Neural cell (in vitro differentiated cells): ENCODE measurements around the gene MTX2. TPM values are rescaled to one million over a fixed set of nuclear protein-coding genes. Genes with fewer than 3 reads are reported as not detected.

Source experiments
- H2AFZ ChIP-seq: fragments of 200-600, 300-800 bp; sonication (generic), shearing (Covaris generic); 2 replicates; pipeline ENCODE4 v1.6.0; 2014; ENCODE audit warnings: low read depth, mild to moderate bottlenecking, antibody characterized with exemption, low read length, moderate library complexity
- H3F3A ChIP-seq: fragments of 200-600 bp; shearing (Covaris generic); 2 replicates; pipeline ENCODE4 v1.6.1; 2016; ENCODE audit warnings: mild to moderate bottlenecking, moderate library complexity, mixed read lengths, antibody characterized with exemption, low read length; ENCODE audit not compliant: insufficient read depth, poor library complexity, severe bottlenecking
- H3K27ac ChIP-seq: fragments of 200-600, 300-800 bp; sonication (generic), shearing (Covaris generic); 2 replicates; pipeline ENCODE4 v1.5.1; 2014; ENCODE audit warnings: mild to moderate bottlenecking, low read length, moderate library complexity
- H3K27me3 ChIP-seq: fragments of 300-800, 200-600 bp; sonication (generic), shearing (Covaris generic); 2 replicates; pipeline ENCODE4 v1.6.0; 2014; ENCODE audit warnings: mild to moderate bottlenecking, low read depth, low read length, moderate library complexity; ENCODE audit not compliant: insufficient read depth
- H3K36me3 ChIP-seq: fragments of 300-800, 200-600 bp; sonication (generic), shearing (Covaris generic); 2 replicates; pipeline ENCODE4 v1.5.1; 2014; ENCODE audit warnings: mild to moderate bottlenecking, antibody characterized with exemption, low read length, moderate library complexity; ENCODE audit not compliant: insufficient read depth
- H3K4me2 ChIP-seq: fragments of 300-800, 200-600 bp; sonication (generic), shearing (Covaris generic); 2 replicates; pipeline ENCODE4 v1.6.0; 2014; ENCODE audit warnings: mild to moderate bottlenecking, low read length
- H3K4me3 ChIP-seq: fragments of 300-800, 200-600 bp; sonication (generic), shearing (Covaris generic); 2 replicates; pipeline ENCODE4 v1.5.1; 2014; ENCODE audit warnings: mild to moderate bottlenecking, low read length, moderate library complexity
- H3K79me2 ChIP-seq: fragments of 200-600 bp; shearing (Covaris generic); replicated peaks from 2 replicates; pipeline ENCODE4 v1.6.0; 2014; ENCODE audit warnings: mild to moderate bottlenecking, low read length, moderate library complexity; ENCODE audit not compliant: insufficient read depth
- H3K9ac ChIP-seq: fragments of 300-800, 200-600 bp; sonication (generic), shearing (Covaris generic); 2 replicates; pipeline ENCODE4 v1.6.1; 2016; ENCODE audit warnings: mild to moderate bottlenecking, low read length, mixed read lengths
- H3K9me2 ChIP-seq: fragments of 200-600 bp; shearing (Covaris generic); 2 replicates; pipeline ENCODE4 v1.6.1; 2016; ENCODE audit warnings: mild to moderate bottlenecking, low read length, mixed read lengths; ENCODE audit not compliant: insufficient read depth
- H3K9me3 ChIP-seq: fragments of 200-600, 300-800 bp; sonication (generic), shearing (Covaris generic); 2 replicates; pipeline ENCODE4 v1.6.1; 2016; ENCODE audit warnings: mild to moderate bottlenecking, mixed run types, low read length, moderate library complexity, mixed read lengths
- H4K20me1 ChIP-seq: fragments of 200-600 bp; shearing (Covaris generic); 2 replicates; pipeline ENCODE4 v1.6.1; 2016; ENCODE audit warnings: mild to moderate bottlenecking, mixed run types; ENCODE audit not compliant: insufficient read depth
- CTCF ChIP-seq: fragments of 450-650 bp; IDR thresholded peaks from 2 replicates; pipeline ENCODE4 v1.5.1; 2014; ENCODE audit warnings: antibody characterized with exemption, mild to moderate bottlenecking, moderate library complexity; ENCODE audit not compliant: poor library complexity, severe bottlenecking
- EP300 ChIP-seq: fragments of 450-650 bp; conservative IDR thresholded peaks from 2 replicates; pipeline ENCODE4 v1.6.1; 2014; ENCODE audit warnings: antibody characterized with exemption, mild to moderate bottlenecking, moderate library complexity; ENCODE audit not compliant: poor library complexity, severe bottlenecking
- EZH2 ChIP-seq: fragments of 200-600, 300-800 bp; shearing (Covaris generic), sonication (generic); IDR thresholded peaks from 2 replicates; pipeline ENCODE4 v1.6.1; 2014; ENCODE audit warnings: antibody characterized with exemption, low read length, borderline replicate concordance, mild to moderate bottlenecking; ENCODE audit not compliant: insufficient read depth, poor library complexity, severe bottlenecking
- MXI1 ChIP-seq: fragments of 450-650 bp; conservative IDR thresholded peaks from 2 replicates; pipeline ENCODE4 v1.6.1; 2014; ENCODE audit warnings: antibody characterized with exemption, mild to moderate bottlenecking; ENCODE audit not compliant: poor library complexity, severe bottlenecking
- POLR2AphosphoS5 ChIP-seq: IDR thresholded peaks from 2 replicates; pipeline ENCODE4 v1.6.1; 2012
- RAD21 ChIP-seq: fragments of 450-650 bp; conservative IDR thresholded peaks from 2 replicates; pipeline ENCODE4 v1.6.1; 2014; ENCODE audit warnings: antibody characterized with exemption, mild to moderate bottlenecking, moderate library complexity
- SMC3 ChIP-seq: fragments of 450-650 bp; conservative IDR thresholded peaks from 2 replicates; pipeline ENCODE4 v1.6.1; 2014; ENCODE audit warnings: antibody characterized with exemption, mild to moderate bottlenecking, moderate library complexity; ENCODE audit not compliant: poor library complexity
- TAF1 ChIP-seq: IDR thresholded peaks from 2 replicates; pipeline ENCODE4 v1.6.1; 2012; ENCODE audit warnings: low read depth
- polyA plus RNA-seq: library from polyadenylated mRNA; depleted of rRNA; stranded (reverse); fragments of >200 nt; gene quantifications from 2 replicates; pipeline ENCODE4 v1.2.3, GENCODE V29; 2014
- TF ChIP-seq, protein P1 (sequence below): IDR thresholded peaks from 2 replicates; pipeline ENCODE4 v1.6.1; 2012; ENCODE audit warnings: borderline replicate concordance

The MTX2 gene
- polyA plus RNA-seq, 1 donor from 2014 or later = 128 TPM

DNA sequence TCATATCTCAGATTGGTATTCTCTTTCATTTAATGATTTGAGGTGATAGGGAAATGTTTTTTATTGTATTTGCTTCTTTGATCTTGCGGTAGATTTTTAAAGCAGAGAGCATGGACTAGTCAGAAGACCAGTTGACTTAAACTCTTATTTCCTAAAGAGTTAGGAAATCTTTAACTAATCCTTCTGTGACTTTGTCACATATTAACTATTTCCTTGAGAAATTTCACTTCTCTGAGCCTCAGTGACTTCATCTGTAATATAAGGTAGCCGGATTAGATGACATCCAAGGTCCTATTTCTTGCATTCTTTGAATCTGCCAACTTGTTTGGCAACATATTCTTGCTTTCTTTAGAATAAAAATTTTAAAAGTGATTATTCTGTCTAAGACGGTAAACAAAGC is 55.6 kb downstream of the MTX2 start:
- no peak overlapping the region for H3K4me3 ChIP-seq
- no peaks in the 10 kb centered on the region for H3K27me3 ChIP-seq
- peaks cover 16% of the 10 kb centered on the region for H3K36me3 ChIP-seq
- no peak overlapping the region for H3K27ac ChIP-seq
- TF ChIP-seq EZH2 = no peak
- no peak for TF ChIP-seq EP300
- TF ChIP-seq MXI1 = no peak
- TF ChIP-seq, protein P1, sequence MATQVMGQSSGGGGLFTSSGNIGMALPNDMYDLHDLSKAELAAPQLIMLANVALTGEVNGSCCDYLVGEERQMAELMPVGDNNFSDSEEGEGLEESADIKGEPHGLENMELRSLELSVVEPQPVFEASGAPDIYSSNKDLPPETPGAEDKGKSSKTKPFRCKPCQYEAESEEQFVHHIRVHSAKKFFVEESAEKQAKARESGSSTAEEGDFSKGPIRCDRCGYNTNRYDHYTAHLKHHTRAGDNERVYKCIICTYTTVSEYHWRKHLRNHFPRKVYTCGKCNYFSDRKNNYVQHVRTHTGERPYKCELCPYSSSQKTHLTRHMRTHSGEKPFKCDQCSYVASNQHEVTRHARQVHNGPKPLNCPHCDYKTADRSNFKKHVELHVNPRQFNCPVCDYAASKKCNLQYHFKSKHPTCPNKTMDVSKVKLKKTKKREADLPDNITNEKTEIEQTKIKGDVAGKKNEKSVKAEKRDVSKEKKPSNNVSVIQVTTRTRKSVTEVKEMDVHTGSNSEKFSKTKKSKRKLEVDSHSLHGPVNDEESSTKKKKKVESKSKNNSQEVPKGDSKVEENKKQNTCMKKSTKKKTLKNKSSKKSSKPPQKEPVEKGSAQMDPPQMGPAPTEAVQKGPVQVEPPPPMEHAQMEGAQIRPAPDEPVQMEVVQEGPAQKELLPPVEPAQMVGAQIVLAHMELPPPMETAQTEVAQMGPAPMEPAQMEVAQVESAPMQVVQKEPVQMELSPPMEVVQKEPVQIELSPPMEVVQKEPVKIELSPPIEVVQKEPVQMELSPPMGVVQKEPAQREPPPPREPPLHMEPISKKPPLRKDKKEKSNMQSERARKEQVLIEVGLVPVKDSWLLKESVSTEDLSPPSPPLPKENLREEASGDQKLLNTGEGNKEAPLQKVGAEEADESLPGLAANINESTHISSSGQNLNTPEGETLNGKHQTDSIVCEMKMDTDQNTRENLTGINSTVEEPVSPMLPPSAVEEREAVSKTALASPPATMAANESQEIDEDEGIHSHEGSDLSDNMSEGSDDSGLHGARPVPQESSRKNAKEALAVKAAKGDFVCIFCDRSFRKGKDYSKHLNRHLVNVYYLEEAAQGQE = no peak
- TF ChIP-seq POLR2AphosphoS5 = no peak
- TF ChIP-seq CTCF = no peak
- no peak for TF ChIP-seq SMC3
- no peak for TF ChIP-seq TAF1
- no peak for TF ChIP-seq RAD21
- no peaks in the 10 kb centered on the region for H3K9me3 ChIP-seq
- H2AFZ ChIP-seq = no peak overlapping the region
- no peak overlapping the region for H3K4me2 ChIP-seq
- H3K9ac ChIP-seq = no peak overlapping the region
- no peaks in the 10 kb centered on the region for H3F3A ChIP-seq
- no peaks in the 10 kb centered on the region for H3K9me2 ChIP-seq
- no peaks in the 10 kb centered on the region for H4K20me1 ChIP-seq
- no peaks in the 10 kb centered on the region for H3K79me2 ChIP-seq

DNA sequence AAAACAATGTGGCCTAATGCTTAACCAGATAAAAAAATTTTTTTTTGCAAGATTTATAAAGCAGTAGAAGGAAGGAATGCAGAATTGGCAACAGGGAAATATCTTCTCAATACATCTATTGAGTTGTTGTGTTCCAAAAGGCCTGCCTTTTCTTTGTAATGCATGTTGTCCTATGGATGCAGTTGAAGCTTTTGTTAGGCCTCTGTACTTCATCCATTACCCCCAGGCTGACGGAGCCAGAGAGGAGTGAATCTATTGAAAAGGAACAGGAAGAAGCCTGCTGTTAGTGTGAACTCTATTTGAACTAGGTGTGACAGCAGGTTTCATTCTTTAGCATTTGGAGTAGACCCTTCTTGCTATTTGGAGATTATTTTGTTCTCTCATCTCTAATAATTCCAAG is 56.5 kb downstream of the MTX2 start:
- no peak overlapping the region for H3K27ac ChIP-seq
- H3K9ac ChIP-seq = no peak overlapping the region
- H3K4me3 ChIP-seq = no peak overlapping the region
- no peak overlapping the region for H3K4me2 ChIP-seq
- no peak for TF ChIP-seq RAD21
- TF ChIP-seq EP300 = no peak
- TF ChIP-seq CTCF = no peak
- TF ChIP-seq MXI1 = no peak
- TF ChIP-seq, protein P1 = no peak
- TF ChIP-seq SMC3 = no peak
- no peak for TF ChIP-seq EZH2
- H3K27me3 ChIP-seq = no peaks in the 10 kb centered on the region
- no peaks in the 10 kb centered on the region for H4K20me1 ChIP-seq
- no peaks in the 10 kb centered on the region for H3F3A ChIP-seq
- no peaks in the 10 kb centered on the region for H3K79me2 ChIP-seq
- no peak overlapping the region for H2AFZ ChIP-seq
- H3K9me3 ChIP-seq = no peaks in the 10 kb centered on the region
- no peaks in the 10 kb centered on the region for H3K9me2 ChIP-seq
- peaks cover 20% of the 10 kb centered on the region for H3K36me3 ChIP-seq
